Smooth muscle cell (in vitro differentiated cells): Measurements from ENCODE around the gene TCF7L2. TPM values are rescaled to one million over a fixed set of nuclear protein-coding genes. Genes with fewer than 3 reads are reported as not detected.

ENCODE experiments used
- DNase-seq: peaks from one replicate; lab custom pipeline; 2025; ENCODE audit not compliant: unreplicated experiment; lab: John Stamatoyannopoulos, UW
- H2AFZ ChIP-seq: fragments of 200-600 bp; sonication (generic); 2 replicates; pipeline ENCODE4 v1.6.0; 2016; ENCODE audit warnings: antibody characterized with exemption, low read depth, mild to moderate bottlenecking
- H3F3A ChIP-seq: fragments of 200-600 bp; sonication (generic); 2 replicates; pipeline ENCODE4 v1.6.0; 2017; ENCODE audit warnings: antibody characterized with exemption, low read depth
- H3K27ac ChIP-seq: fragments of 200-600 bp; sonication (generic); 2 replicates; pipeline ENCODE4 v1.5.1; 2016; ENCODE audit warnings: low read depth, mild to moderate bottlenecking
- H3K27me3 ChIP-seq: fragments of 200-600 bp; sonication (generic); 2 replicates; pipeline ENCODE4 v1.6.1; 2016; ENCODE audit warnings: low read depth, mild to moderate bottlenecking
- H3K36me3 ChIP-seq: fragments of 200-600 bp; sonication (generic); 2 replicates; pipeline ENCODE4 v1.5.1; 2016; ENCODE audit warnings: low read depth
- H3K4me1 ChIP-seq: fragments of 200-600 bp; sonication (generic); 2 replicates; pipeline ENCODE4 v1.5.1; 2016; ENCODE audit warnings: low read depth
- H3K4me2 ChIP-seq: fragments of 200-600 bp; sonication (generic); 2 replicates; pipeline ENCODE4 v1.6.0; 2016; ENCODE audit warnings: mild to moderate bottlenecking
- H3K4me3 ChIP-seq: fragments of 200-600 bp; sonication (generic); 2 replicates; pipeline ENCODE4 v1.5.1; 2016; ENCODE audit warnings: mild to moderate bottlenecking
- H3K79me2 ChIP-seq: fragments of 200-600 bp; sonication (generic); 2 replicates; pipeline ENCODE4 v1.6.0; 2016; ENCODE audit warnings: low read depth, mild to moderate bottlenecking
- H3K9ac ChIP-seq: fragments of 200-600 bp; sonication (generic); 2 replicates; pipeline ENCODE4 v1.6.0; 2016; ENCODE audit warnings: low read depth
- H3K9me3 ChIP-seq: fragments of 200-600 bp; sonication (generic); replicated peaks from 2 replicates; pipeline ENCODE4 v1.5.1; 2016; ENCODE audit warnings: low read depth
- H4K20me1 ChIP-seq: fragments of 200-600 bp; sonication (generic); 2 replicates; pipeline ENCODE4 v1.6.0; 2016; ENCODE audit warnings: low read depth
- WGBS: methylation state at CpG from one replicate; pipeline ENCODE4 v1.1.7; 2016; ENCODE audit warnings: low lambda C conversion rate; 5-methylcytosine and 5-hydroxymethylcytosine counted together
- polyA plus RNA-seq: library from polyadenylated mRNA; unstranded; fragments of >200 nt; fragmentation: Nextera tagmentation; extraction: Ambion mirVana; gene quantifications from 2 replicates; pipeline ENCODE4 v1.2.1, GENCODE V29; 2016
- total RNA-seq: library from RNA; depleted of rRNA; stranded (reverse); fragments of >200 nt; gene quantifications from 2 replicates; pipeline ENCODE4 v1.2.3, GENCODE V29; 2014
- TF ChIP-seq, protein P1 (sequence below): fragments of 200-600 bp; sonication (generic); IDR thresholded peaks from 2 replicates; pipeline ENCODE4 v1.5.1; 2017; ENCODE audit warnings: borderline replicate concordance, mild to moderate bottlenecking, antibody characterized with exemption; ENCODE audit not compliant: insufficient read depth, poor library complexity, severe bottlenecking

TCF7L2 gene
- total and polyA plus RNA-seq, 2 experiments from 2014 or later, result 14.6 to 17.7 TPM

DNA sequence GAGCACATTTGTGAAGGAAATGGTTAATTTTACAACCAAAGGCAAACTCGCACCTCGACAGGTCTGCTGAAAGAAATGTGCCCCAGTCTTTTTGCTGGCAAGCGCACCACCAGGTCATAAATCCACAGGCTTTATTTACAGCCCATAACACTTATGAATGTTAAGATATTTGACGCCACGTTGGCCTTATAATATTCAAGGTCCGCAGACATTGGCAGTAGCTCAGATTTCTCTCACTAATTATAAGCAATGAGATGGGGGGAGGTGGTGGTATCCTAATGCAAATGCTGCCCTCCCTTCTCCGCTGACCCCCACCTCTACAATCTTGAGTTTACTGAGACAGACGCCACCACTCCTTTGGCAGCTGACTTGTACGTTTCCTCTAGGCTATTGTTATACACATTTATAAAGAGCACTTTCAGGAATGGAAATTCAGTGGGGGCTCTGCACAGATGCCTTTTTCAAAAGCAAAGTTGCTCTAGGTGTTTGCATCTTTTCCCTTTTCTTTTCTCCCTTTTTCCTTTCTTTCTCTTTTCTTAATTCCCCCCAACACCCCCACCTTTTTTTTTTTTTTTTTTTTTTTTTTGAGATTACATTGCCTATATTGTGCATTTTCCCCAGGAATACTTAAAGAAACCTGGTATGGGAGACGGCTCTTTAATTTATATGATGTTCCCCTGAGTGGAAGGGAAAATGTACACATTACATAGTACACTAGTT lies 6.7 kb downstream of the TCF7L2 start:
- Histone ChIP-seq H3K27me3 (no peaks in the 10 kb centered on the region), H3K4me2 (peak overlapping the region; percentile 98), H3K9ac (peak overlapping the region; percentile 3), H4K20me1 (peaks cover 37% of the 10 kb centered on the region), H3K4me3 (peak overlapping the region; percentile 69), H3K79me2 (peaks cover 92% of the 10 kb centered on the region), H3K36me3 (no peaks in the 10 kb centered on the region), H3K9me3 (no peaks in the 10 kb centered on the region), H2AFZ (no peak overlapping the region), H3F3A (peaks cover 25% of the 10 kb centered on the region), H3K4me1 (peaks cover 78% of the 10 kb centered on the region), H3K27ac (peak overlapping the region; percentile 83)
- WGBS, result 36% methylated on average over 10 of the region's 10 CpGs
- TF ChIP-seq, protein P1, sequence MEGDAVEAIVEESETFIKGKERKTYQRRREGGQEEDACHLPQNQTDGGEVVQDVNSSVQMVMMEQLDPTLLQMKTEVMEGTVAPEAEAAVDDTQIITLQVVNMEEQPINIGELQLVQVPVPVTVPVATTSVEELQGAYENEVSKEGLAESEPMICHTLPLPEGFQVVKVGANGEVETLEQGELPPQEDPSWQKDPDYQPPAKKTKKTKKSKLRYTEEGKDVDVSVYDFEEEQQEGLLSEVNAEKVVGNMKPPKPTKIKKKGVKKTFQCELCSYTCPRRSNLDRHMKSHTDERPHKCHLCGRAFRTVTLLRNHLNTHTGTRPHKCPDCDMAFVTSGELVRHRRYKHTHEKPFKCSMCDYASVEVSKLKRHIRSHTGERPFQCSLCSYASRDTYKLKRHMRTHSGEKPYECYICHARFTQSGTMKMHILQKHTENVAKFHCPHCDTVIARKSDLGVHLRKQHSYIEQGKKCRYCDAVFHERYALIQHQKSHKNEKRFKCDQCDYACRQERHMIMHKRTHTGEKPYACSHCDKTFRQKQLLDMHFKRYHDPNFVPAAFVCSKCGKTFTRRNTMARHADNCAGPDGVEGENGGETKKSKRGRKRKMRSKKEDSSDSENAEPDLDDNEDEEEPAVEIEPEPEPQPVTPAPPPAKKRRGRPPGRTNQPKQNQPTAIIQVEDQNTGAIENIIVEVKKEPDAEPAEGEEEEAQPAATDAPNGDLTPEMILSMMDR, result no peak
- no peak for DNase-seq

DNA sequence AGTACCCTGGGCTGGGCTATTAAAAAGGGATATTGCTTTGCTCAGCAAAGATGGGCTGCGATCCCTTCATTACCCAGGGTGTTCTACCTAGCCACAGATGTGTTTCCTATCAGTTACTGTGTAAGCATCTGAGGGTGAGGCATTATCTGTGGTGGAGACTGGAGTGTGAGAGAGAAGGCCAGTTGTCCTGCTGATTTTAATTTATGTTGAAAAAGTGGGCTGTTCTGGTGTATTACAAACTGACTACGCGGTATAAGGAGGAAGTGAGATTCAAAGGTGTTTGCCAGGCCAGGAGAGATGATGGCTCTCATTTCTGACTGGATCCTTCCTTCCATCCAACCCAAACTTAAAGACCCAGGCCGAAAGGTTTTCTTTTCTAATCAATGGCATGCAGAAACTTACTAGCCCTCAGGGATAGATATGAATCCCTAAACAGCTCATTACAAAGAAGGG lies 7.6 kb downstream of the TCF7L2 start:
- DNase-seq, result no peak
- Histone ChIP-seq H3K4me2 (peak overlapping the region; percentile 98), H3K4me1 (peaks cover 86% of the 10 kb centered on the region), H3K79me2 (peaks cover 83% of the 10 kb centered on the region), H3K36me3 (no peaks in the 10 kb centered on the region), H4K20me1 (peaks cover 43% of the 10 kb centered on the region), H2AFZ (no peak overlapping the region), H3K9me3 (no peaks in the 10 kb centered on the region), H3K27ac (peak overlapping the region; percentile 83), H3K4me3 (peak overlapping the region; percentile 17), H3F3A (peaks cover 20% of the 10 kb centered on the region), H3K9ac (peak overlapping the region; percentile 0), H3K27me3 (no peaks in the 10 kb centered on the region)
- TF ChIP-seq, protein P1, result no peak
- 27% methylated on average over 4 of the region's 4 CpGs for WGBS

DNA sequence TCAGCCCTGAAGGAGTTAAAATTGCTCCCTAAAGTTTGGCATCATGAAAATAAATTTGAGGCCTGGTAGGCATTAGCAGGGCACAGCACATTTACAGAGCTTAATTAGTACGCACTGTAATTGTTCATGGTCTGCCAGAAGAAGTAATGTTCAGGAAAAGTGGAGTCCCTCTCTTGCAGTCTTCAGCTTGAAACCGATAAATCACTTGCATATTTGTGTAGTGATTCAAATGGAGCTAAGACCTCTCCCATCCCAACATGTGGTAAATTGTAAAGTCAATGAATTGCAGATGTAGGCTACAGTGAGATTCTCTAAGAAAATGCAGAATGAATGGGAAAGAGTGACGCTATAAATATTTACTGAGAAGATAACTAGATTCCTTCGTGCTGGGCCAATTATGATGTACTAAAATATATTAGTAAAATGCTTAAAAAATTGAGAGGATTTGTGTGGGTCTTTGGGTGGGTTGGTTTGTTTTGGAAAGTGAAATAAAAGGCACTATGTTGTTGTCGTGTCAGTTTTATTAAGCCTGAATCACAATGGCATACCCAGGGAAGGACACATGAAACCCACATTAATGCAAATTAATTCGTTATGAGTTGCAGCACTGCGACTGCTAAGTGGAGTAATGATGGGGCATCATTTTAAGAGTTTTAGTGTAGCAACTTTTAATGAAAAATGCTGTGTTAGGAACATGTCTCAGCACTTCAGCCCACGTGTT lies 8.4 kb downstream of the TCF7L2 start:
- peaks cover 25% of the 10 kb centered on the region for H3F3A ChIP-seq
- TF ChIP-seq, protein P1, result no peak
- H3K4me1 ChIP-seq, result peaks cover 91% of the 10 kb centered on the region
- peak overlapping the region; percentile 83 for H3K27ac ChIP-seq
- H3K9ac ChIP-seq, result peak overlapping the region; percentile 45
- H3K36me3 ChIP-seq, result no peaks in the 10 kb centered on the region
- H3K4me3 ChIP-seq, result peak overlapping the region; percentile 17
- H3K4me2 ChIP-seq, result peak overlapping the region; percentile 98
- no peaks in the 10 kb centered on the region for H3K27me3 ChIP-seq
- no peak overlapping the region for H2AFZ ChIP-seq
- 9% methylated on average over 8 of the region's 8 CpGs for WGBS
- no peaks in the 10 kb centered on the region for H3K9me3 ChIP-seq
- DNase-seq, result no peak
- peaks cover 76% of the 10 kb centered on the region for H3K79me2 ChIP-seq
- H4K20me1 ChIP-seq, result peaks cover 44% of the 10 kb centered on the region
